ENCODE measurements around the gene RAP1GAP2.

- TF ChIP-seq CTCF (conservative IDR thresholded peaks at IDR 0.05; ENCODE audit: low read length) = no peak
- TF ChIP-seq EZH2phosphoT487 (IDR thresholded peaks at IDR 0.05; ENCODE audit: borderline replicate concordance, low read depth, low read length) = no peak
Observed at GRCh38 chr17:2814049-2814448, 17.8 kb downstream of the RAP1GAP2 start.
